ENCODE data around the gene ZNF653. TPM values are rescaled to one million over a fixed set of nuclear protein-coding genes. Genes with fewer than 3 reads are reported as not detected.

Gene ZNF653
- total and polyA plus RNA-seq, 9 of the 15 experiments (the other 6 are each of a cell fraction or from before 2014, with no cell fraction given), result 1.6 to 8.0 (median 4.2) TPM; not detected in 2

DNA sequence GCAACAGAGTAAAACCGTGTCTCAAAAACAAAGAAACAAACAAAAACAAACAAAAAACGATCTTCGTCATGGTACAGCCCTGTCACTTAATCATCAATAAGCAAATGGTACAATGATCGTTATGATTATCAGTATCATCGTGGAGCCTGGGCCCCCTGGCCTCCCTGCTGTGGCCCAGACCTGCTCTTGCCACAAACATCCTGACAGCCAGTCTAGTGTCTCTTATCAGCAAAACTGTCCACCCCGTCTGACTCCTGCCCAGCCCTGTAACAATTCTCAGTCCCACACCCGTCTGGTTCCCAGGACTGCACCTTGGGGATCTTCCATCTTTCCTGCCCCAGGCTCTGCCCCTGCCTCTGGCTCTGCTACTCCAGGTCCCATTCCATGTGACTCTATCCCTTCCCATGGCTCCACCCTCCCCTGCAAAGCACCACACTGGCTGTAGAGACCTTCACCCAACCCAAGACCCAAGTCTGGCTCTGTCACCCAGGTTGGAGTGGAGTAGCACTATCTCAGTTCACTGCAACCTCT, 5.7 kb downstream of the ZNF653 start:
- FAIRE-seq (peak; percentile 64), DNase-seq (ENCODE audit: extremely low read depth in 1 of 4, low spot score in 3 of 4) (peak in 3 of 4 experiments; percentile 38 to 63 (median 58)), ATAC-seq (peak; percentile 69)
- intact Hi-C loops (cut with micrococcal nuclease), result loop anchor here (5.0 kb wide), 1 partner anchor 37 kb away; the partner anchor contains the start of gene CNN1
- Histone ChIP-seq H4K20me1 (replicated peaks; ENCODE audit: control insufficient read depth, insufficient read depth, low read length) (peaks cover 4% of the 10 kb centered on the region; the same call in 1 of the 2 replicates), H3K27ac (ENCODE audit: extremely low read depth, low read depth, low read length) (peak overlapping the region; percentile 16; the same call in 1 of the 3 replicates), H2AFZ (ENCODE audit: low read depth, low read length) (no peak overlapping the region), H3K9ac (ENCODE audit: insufficient read depth in 1 of 2, low read depth in 2 of 2, low read length in 2 of 2) (peak overlapping the region in 1 of 2 experiments; percentile 72; a peak in 1 of 4 replicates), H3K79me2 (ENCODE audit: control insufficient read depth, insufficient read depth, low read length) (0 out of 3 replicates have a peak, but pooled peaks cover 3% of the 10 kb centered on the region), H3K4me3 (no peak overlapping the region), H3K9me1 (ENCODE audit: control insufficient read depth, insufficient read depth, low read length) (no peaks in the 10 kb centered on the region), H3K4me2 (ENCODE audit: insufficient read depth, low read length) (peak overlapping the region; percentile 40; the same call in 1 of the 2 replicates), H3K36me3 (ENCODE audit: control insufficient read depth, insufficient read depth, low read length) (peaks cover 11% of the 10 kb centered on the region; the same call in 2 of the 3 replicates), H3K27me3 (ENCODE audit: control insufficient read depth in 2 of 2, insufficient read depth in 2 of 2, low read length in 2 of 2) (no peaks in the 10 kb centered on the region), H3K9me3 (replicated peaks; ENCODE audit: control insufficient read depth, insufficient read depth, low read depth, low read length) (no peaks in the 10 kb centered on the region), H3K4me1 (replicated peaks in 1 of 2; ENCODE audit: control insufficient read depth in 2 of 2, insufficient read depth in 2 of 2, low read length in 2 of 2) (peaks cover 19 to 49% of the 10 kb centered on the region in 2 experiments)
- BruUV-seq (replicated peaks), result no TSS peak
- WGBS (ENCODE audit: insufficient coverage, low coverage, missing lambda C conversion rate), result 8% methylated on average over 7 of the region's 7 CpGs
- in situ Hi-C loops (cut with MboI), result loop anchor here (5.0 kb wide), 1 partner anchor 87 kb away; no protein-coding TSS in a partner anchor
- CTCF ChIA-PET (ENCODE audit: low intra/inter-chr PET ratio), result interaction anchor here (0.6 kb wide), 1 partner anchor 45 kb away, joined by 3 read pairs; no protein-coding TSS in a partner anchor
- POLR2A ChIA-PET, result interaction anchor here (0.6 kb wide), 1 partner anchor 112 kb away, joined by 3 read pairs; no protein-coding TSS in a partner anchor
- TF ChIP-seq, protein P1, sequence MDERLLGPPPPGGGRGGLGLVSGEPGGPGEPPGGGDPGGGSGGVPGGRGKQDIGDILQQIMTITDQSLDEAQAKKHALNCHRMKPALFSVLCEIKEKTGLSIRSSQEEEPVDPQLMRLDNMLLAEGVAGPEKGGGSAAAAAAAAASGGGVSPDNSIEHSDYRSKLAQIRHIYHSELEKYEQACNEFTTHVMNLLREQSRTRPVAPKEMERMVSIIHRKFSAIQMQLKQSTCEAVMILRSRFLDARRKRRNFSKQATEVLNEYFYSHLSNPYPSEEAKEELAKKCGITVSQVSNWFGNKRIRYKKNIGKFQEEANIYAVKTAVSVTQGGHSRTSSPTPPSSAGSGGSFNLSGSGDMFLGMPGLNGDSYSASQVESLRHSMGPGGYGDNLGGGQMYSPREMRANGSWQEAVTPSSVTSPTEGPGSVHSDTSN (CRISPR knock-in tag; IDR thresholded peaks at IDR 0.05; ENCODE audit: low read depth), result no peak
- TF ChIP-seq, protein P1 (tag; conservative IDR thresholded peaks at IDR 0.05; ENCODE audit: low read depth), result 0 out of 2 replicates have a peak, but pooled peaks have one; percentile 9
- TF ChIP-seq NONO (IDR thresholded peaks at IDR 0.05; ENCODE audit: low read depth in 2 of 2, low read length in 1 of 2) (no peak), ZSCAN29 (IDR thresholded peaks at IDR 0.05) (no peak), ZFP36 (IDR thresholded peaks at IDR 0.05; ENCODE audit: low read depth, low read length, partially characterized antibody) (peak; percentile 83), TOE1 (IDR thresholded peaks at IDR 0.05; ENCODE audit: borderline replicate concordance) (no peak), TOE1 (CRISPR knock-in tag; IDR thresholded peaks at IDR 0.05; ENCODE audit: borderline replicate concordance, low read depth) (no peak), CBFA2T2 (conservative IDR thresholded peaks at IDR 0.05) (peak; percentile 17; the same call in 1 of the 2 replicates), UBTF (IDR thresholded peaks at IDR 0.05; ENCODE audit: borderline replicate concordance in 1 of 2, low read depth in 2 of 2, low read length in 2 of 2) (0 out of 4 replicates have a peak, but pooled peaks of 1 of the 2 experiments have one; percentile 34), GATA2 (CRISPR knock-in tag; IDR thresholded peaks at IDR 0.05) (peak; percentile 42; the same call in 1 of the 2 replicates), ETV1 (tag; conservative IDR thresholded peaks at IDR 0.05; ENCODE audit: low read depth) (0 out of 2 replicates have a peak, but pooled peaks have one; percentile 10), NCOR1 (IDR thresholded peaks at IDR 0.05) (peak; percentile 64; the same call in 1 of the 2 replicates), DPF2 (IDR thresholded peaks at IDR 0.05) (peak; percentile 52; the same call in 1 of the 2 replicates), BRCA1 (IDR thresholded peaks at IDR 0.05) (no peak), BRCA1 (CRISPR knock-in tag; IDR thresholded peaks at IDR 0.05) (no peak)
- TF ChIP-seq, protein P2, sequence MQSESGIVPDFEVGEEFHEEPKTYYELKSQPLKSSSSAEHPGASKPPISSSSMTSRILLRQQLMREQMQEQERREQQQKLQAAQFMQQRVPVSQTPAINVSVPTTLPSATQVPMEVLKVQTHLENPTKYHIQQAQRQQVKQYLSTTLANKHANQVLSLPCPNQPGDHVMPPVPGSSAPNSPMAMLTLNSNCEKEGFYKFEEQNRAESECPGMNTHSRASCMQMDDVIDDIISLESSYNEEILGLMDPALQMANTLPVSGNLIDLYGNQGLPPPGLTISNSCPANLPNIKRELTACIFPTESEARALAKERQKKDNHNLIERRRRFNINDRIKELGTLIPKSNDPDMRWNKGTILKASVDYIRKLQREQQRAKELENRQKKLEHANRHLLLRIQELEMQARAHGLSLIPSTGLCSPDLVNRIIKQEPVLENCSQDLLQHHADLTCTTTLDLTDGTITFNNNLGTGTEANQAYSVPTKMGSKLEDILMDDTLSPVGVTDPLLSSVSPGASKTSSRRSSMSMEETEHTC (IDR thresholded peaks at IDR 0.05), result no peak

All from K562 (cell line).